Gastroesophageal sphincter (tissue), 4 donors: ENCODE results near the gene BRINP3. TPM values are rescaled to one million over a fixed set of nuclear protein-coding genes. Genes with fewer than 3 reads are reported as not detected.

ENCODE experiments used
- ATAC-seq: fragments of 150-250 bp; one replicate; pipeline ENCODE4 v1.9.1; 2016; ENCODE audit warnings: mild to moderate bottlenecking, moderate library complexity
- H3K27ac ChIP-seq, 4 donors: fragments of 200-600 bp; sonication (generic) in 3 of 4; 1 replicate in 3 of 4; 2 replicates in 1 of 4; pipeline ENCODE4 v1.5.1; 2016 to 2019
- H3K27me3 ChIP-seq: fragments of 200-600 bp; sonication (generic); one replicate; pipeline ENCODE4 v1.5.1; 2019
- H3K36me3 ChIP-seq, 2 donors: fragments of 200-600 bp; sonication (generic); one replicate each; pipeline ENCODE4 v1.5.1; 2019; ENCODE audit warnings: control low read depth in 1 of 2
- H3K4me1 ChIP-seq, 3 donors: fragments of 200-600 bp; sonication (generic); 1 replicate in 2 of 3; 2 replicates in 1 of 3; pipeline ENCODE4 v1.5.1; 2016 to 2019; ENCODE audit warnings: control low read depth in 2 of 3
- H3K4me3 ChIP-seq, 2 donors: fragments of 200-600 bp; sonication (generic); one replicate each; pipeline ENCODE4 v1.5.1; 2019; ENCODE audit warnings: mild to moderate bottlenecking in 1 of 2, moderate library complexity in 1 of 2
- H3K9me3 ChIP-seq, 3 donors: fragments of 200-600 bp; sonication (generic); one replicate each; pipeline ENCODE4 v1.5.1; 2017 to 2019; ENCODE audit warnings: control low read depth in 2 of 3
- EP300 ChIP-seq: sonication (generic); formaldehyde crosslinking; IDR thresholded peaks from one replicate; pipeline ENCODE4 v1.6.1; 2017; ENCODE audit warnings: antibody characterized with exemption, mild to moderate bottlenecking
- POLR2A ChIP-seq, 2 donors: fragments of 450-650 bp; IDR thresholded peaks; one replicate each; pipeline ENCODE4 v1.6.1; 2017; ENCODE audit warnings: antibody characterized with exemption in 2 of 2, mild to moderate bottlenecking in 2 of 2, moderate library complexity in 1 of 2
- POLR2AphosphoS5 ChIP-seq: sonication (generic); formaldehyde crosslinking; IDR thresholded peaks from one replicate; pipeline ENCODE4 v1.6.1; 2017; ENCODE audit warnings: antibody characterized with exemption
- WGBS, 2 donors: methylation state at CpG; one replicate each; pipeline ENCODE4 v1.1.5; 2018; ENCODE audit warnings: low coverage in 1 of 2; 5-methylcytosine and 5-hydroxymethylcytosine counted together
- total RNA-seq, 4 donors: library from RNA; depleted of rRNA; stranded (reverse); fragments of >200 nt; gene quantifications; one replicate each; pipeline ENCODE4 v1.1.0, GENCODE V29; 2016
- TF ChIP-seq, protein P1 (sequence below), 4 experiments: fragments of 200-600 bp in 2 of 4; fragments of 450-650 bp in 2 of 4; sonication (generic) in 1 of 4; IDR thresholded peaks; one replicate each; pipeline ENCODE4 v1.5.1; 2017 to 2019; ENCODE audit warnings: antibody characterized with exemption in 4 of 4, mild to moderate bottlenecking in 2 of 4, moderate library complexity in 2 of 4

Gene BRINP3
- total RNA-seq, 4 donors from 2014 or later: 6.7 to 24.7 (median 12.0) TPM

- Histone ChIP-seq H3K27me3 (peaks cover 23% of the 10 kb centered on the region), H3K4me3 (peak overlapping the region; percentile 52 to 57), H3K4me1 (peaks cover 0 to 36% (median 0%) of the 10 kb centered on the region in 3 donors), H3K9me3 (no peaks in the 10 kb centered on the region), H3K36me3 (no peaks in the 10 kb centered on the region), H3K27ac (peak overlapping the region; percentile 3 to 79 (median 72))
- 14 to 18% methylated on average over 8 to 11 of the region's 13 CpGs for WGBS, 2 donors
- TF ChIP-seq POLR2AphosphoS5 (no peak), POLR2A (IDR thresholded peaks at IDR 0.05) (no peak), EP300 (no peak)
- TF ChIP-seq, protein P1, sequence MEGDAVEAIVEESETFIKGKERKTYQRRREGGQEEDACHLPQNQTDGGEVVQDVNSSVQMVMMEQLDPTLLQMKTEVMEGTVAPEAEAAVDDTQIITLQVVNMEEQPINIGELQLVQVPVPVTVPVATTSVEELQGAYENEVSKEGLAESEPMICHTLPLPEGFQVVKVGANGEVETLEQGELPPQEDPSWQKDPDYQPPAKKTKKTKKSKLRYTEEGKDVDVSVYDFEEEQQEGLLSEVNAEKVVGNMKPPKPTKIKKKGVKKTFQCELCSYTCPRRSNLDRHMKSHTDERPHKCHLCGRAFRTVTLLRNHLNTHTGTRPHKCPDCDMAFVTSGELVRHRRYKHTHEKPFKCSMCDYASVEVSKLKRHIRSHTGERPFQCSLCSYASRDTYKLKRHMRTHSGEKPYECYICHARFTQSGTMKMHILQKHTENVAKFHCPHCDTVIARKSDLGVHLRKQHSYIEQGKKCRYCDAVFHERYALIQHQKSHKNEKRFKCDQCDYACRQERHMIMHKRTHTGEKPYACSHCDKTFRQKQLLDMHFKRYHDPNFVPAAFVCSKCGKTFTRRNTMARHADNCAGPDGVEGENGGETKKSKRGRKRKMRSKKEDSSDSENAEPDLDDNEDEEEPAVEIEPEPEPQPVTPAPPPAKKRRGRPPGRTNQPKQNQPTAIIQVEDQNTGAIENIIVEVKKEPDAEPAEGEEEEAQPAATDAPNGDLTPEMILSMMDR (IDR thresholded peaks at IDR 0.05): no peak
- ATAC-seq: no peak
These were observed 2.9 kb downstream of the BRINP3 start for GRCh38 chr1:190474650-190475211.

DNA sequence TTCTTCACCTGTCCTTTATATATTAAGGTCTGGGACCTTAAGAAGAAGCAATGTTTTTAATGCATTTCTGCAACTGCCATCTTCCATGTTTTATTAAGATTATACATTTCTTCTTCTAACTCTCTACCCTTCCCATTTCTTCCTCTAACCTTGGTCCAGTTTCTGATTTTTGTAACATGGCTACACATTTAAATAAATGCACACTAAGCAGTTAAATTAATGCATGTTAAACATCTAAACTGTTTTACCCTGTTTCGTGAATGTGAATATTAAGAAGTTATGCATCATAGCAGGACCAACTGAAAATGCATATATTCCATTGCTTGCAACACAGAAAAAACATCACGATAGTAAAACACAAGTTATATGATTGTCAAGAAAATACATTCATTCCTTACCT, 3.7 kb downstream of the BRINP3 start:
- no peak for TF ChIP-seq EP300
- TF ChIP-seq POLR2AphosphoS5: no peak
- TF ChIP-seq, protein P1 (IDR thresholded peaks at IDR 0.05): no peak
- no peak for TF ChIP-seq POLR2A (IDR thresholded peaks at IDR 0.05)
- no peaks in the 10 kb centered on the region for H3K36me3 ChIP-seq
- H3K4me3 ChIP-seq: peak overlapping the region; percentile 52 to 57
- 29 to 62% methylated on average over 1 to 2 of the region's 2 CpGs for WGBS, 2 donors
- H3K27me3 ChIP-seq: peaks cover 23% of the 10 kb centered on the region
- H3K9me3 ChIP-seq: no peaks in the 10 kb centered on the region
- H3K27ac ChIP-seq: peak overlapping the region; percentile 23 to 79 (median 72)
- ATAC-seq: no peak
- peaks cover 0 to 28% (median 0%) of the 10 kb centered on the region in 3 donors for H3K4me1 ChIP-seq

GRCh38 chr1:190472494-190472893, 5.2 kb downstream of the BRINP3 start:
- 63 to 85% methylated on average over 1 of the region's 1 CpG for WGBS, 2 donors
- H3K27ac ChIP-seq: peak overlapping the region in 1 of 4 donors; percentile 29
- TF ChIP-seq POLR2AphosphoS5: no peak
- no peak for TF ChIP-seq POLR2A (IDR thresholded peaks at IDR 0.05)
- TF ChIP-seq EP300: no peak
- TF ChIP-seq, protein P1 (IDR thresholded peaks at IDR 0.05): no peak
- no peak for ATAC-seq
- peaks cover 22% of the 10 kb centered on the region for H3K27me3 ChIP-seq
- no peaks in the 10 kb centered on the region for H3K36me3 ChIP-seq
- no peaks in the 10 kb centered on the region for H3K9me3 ChIP-seq
- H3K4me3 ChIP-seq: peak overlapping the region; percentile 27 to 52
- peaks cover 0 to 16% (median 0%) of the 10 kb centered on the region in 3 donors for H3K4me1 ChIP-seq

DNA sequence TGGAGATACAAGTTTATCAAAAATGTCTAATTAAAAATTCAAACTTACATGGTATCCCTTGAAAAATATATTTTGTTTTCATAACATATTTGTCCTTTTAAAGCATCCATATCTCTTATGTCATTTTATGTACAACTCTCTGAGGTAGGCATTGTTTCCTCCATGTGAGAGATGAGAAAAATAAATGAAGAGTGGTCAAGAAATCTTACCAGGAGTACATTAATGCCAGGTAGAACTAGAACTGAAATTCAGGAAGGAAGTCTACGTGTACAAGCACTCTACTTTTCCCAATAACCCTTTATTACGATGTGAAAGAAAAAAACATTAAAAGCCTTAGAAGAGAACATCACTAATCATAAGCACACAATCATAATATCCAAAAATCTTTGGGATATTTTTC, 5.6 kb downstream of the BRINP3 start:
- 68 to 77% methylated on average over 2 of the region's 2 CpGs for WGBS, 2 donors
- Histone ChIP-seq H3K9me3 (no peaks in the 10 kb centered on the region), H3K4me1 (peaks cover 0 to 11% (median 0%) of the 10 kb centered on the region in 3 donors), H3K27me3 (peaks cover 17% of the 10 kb centered on the region), H3K4me3 (peak overlapping the region; percentile 27 to 52), H3K36me3 (no peaks in the 10 kb centered on the region), H3K27ac (peak overlapping the region in 2 of 4 donors; percentile 29 to 34)
- no peak for TF ChIP-seq EP300
- no peak for TF ChIP-seq POLR2AphosphoS5
- TF ChIP-seq POLR2A (IDR thresholded peaks at IDR 0.05): no peak
- TF ChIP-seq, protein P1 (IDR thresholded peaks at IDR 0.05): no peak
- ATAC-seq: no peak

- 78 to 80% methylated on average over 2 of the region's 2 CpGs for WGBS, 2 donors
- ATAC-seq: no peak
These were observed 13.0 kb downstream of the BRINP3 start for GRCh38 chr1:190464690-190465089.

More at GRCh38 chr1:190464690-190465089, 13.0 kb downstream of the BRINP3 start:
- no peak overlapping the region for H3K4me3 ChIP-seq
- no peaks in the 10 kb centered on the region for H3K27me3 ChIP-seq
- no peaks in the 10 kb centered on the region for H3K4me1 ChIP-seq
- TF ChIP-seq POLR2AphosphoS5 (no peak), EP300 (no peak), POLR2A (IDR thresholded peaks at IDR 0.05) (no peak)
- TF ChIP-seq, protein P1 (IDR thresholded peaks at IDR 0.05): no peak
- H3K36me3 ChIP-seq: no peaks in the 10 kb centered on the region
- H3K27ac ChIP-seq: no peak overlapping the region
- no peaks in the 10 kb centered on the region for H3K9me3 ChIP-seq
